Fibroblast of lung (primary cell): ENCODE results near the gene ATP10D. TPM values are rescaled to one million over a fixed set of nuclear protein-coding genes. Genes with fewer than 3 reads are reported as not detected.

Experiments used
- DNase-seq, 2 donors: peaks; one replicate each; pipeline versions ENCODE4 v3.0.0 to v3.0.0-alpha.2; 2010; ENCODE audit warnings: low read depth in 2 of 2
- H2AFZ ChIP-seq: 2 replicates; pipeline ENCODE4 v1.5.1; 2012; ENCODE audit warnings: low read length, control low read depth, inconsistent platforms
- H3K27ac ChIP-seq: 2 replicates; pipeline ENCODE4 v1.5.1; 2011; ENCODE audit warnings: low read length, control low read depth; ENCODE audit not compliant: insufficient read depth
- H3K27me3 ChIP-seq: 2 replicates; pipeline ENCODE4 v1.5.1; 2011; ENCODE audit warnings: mild to moderate bottlenecking, low read length; ENCODE audit not compliant: control insufficient read depth, insufficient read depth
- H3K36me3 ChIP-seq: 2 replicates; pipeline ENCODE4 v1.5.1; 2011; ENCODE audit warnings: low read length; ENCODE audit not compliant: control insufficient read depth, insufficient read depth
- H3K4me1 ChIP-seq: 2 replicates; pipeline ENCODE4 v1.5.1; 2011; ENCODE audit warnings: low read length; ENCODE audit not compliant: control insufficient read depth, insufficient read depth; ENCODE audit errors: extremely low read depth
- H3K4me2 ChIP-seq: 2 replicates; pipeline ENCODE4 v1.5.1; 2011; ENCODE audit warnings: low read length, control low read depth; ENCODE audit not compliant: insufficient read depth; ENCODE audit errors: extremely low read depth
- H3K4me3 ChIP-seq, 4 experiments: fragments of 200-600 bp in 1 of 4; sonication (generic) in 1 of 4; replicated peaks in 1 of 4; 2 replicates each; pipeline ENCODE4 v1.5.1; 2011 to 2016; ENCODE audit warnings: low read length in 4 of 4, low read depth in 3 of 4, mild to moderate bottlenecking in 3 of 4, control low read depth in 2 of 4, inconsistent platforms in 1 of 4, mixed read lengths in 1 of 4; ENCODE audit not compliant: insufficient read depth in 1 of 4; ENCODE audit errors: control extremely low read depth in 1 of 4
- H3K79me2 ChIP-seq: 2 replicates; pipeline ENCODE4 v1.5.1; 2012; ENCODE audit warnings: mild to moderate bottlenecking, low read length, inconsistent platforms; ENCODE audit not compliant: control insufficient read depth, insufficient read depth
- H3K9ac ChIP-seq: 2 replicates; pipeline ENCODE4 v1.5.1; 2011; ENCODE audit warnings: mild to moderate bottlenecking, low read length, control low read depth; ENCODE audit not compliant: insufficient read depth
- H3K9me3 ChIP-seq: 2 replicates; pipeline ENCODE4 v1.5.1; 2012; ENCODE audit warnings: low read depth, low read length; ENCODE audit not compliant: control insufficient read depth, insufficient read depth
- H4K20me1 ChIP-seq: 2 replicates; pipeline ENCODE4 v1.5.1; 2011; ENCODE audit warnings: low read length; ENCODE audit not compliant: control insufficient read depth, insufficient read depth; ENCODE audit errors: extremely low read depth
- CTCF ChIP-seq, 2 donors: IDR thresholded peaks in 1 of 2; conservative IDR thresholded peaks in 1 of 2; 1 replicate in 1 of 2; 2 replicates in 1 of 2; pipeline ENCODE4 v1.5.1; 2011 to 2012; ENCODE audit warnings: low read length in 2 of 2, control low read depth in 1 of 2, inconsistent platforms in 1 of 2, low read depth in 1 of 2, mild to moderate bottlenecking in 1 of 2
- EZH2 ChIP-seq: IDR thresholded peaks from 2 replicates; pipeline ENCODE4 v1.5.1; 2012; ENCODE audit warnings: low read length, control low read depth, mild to moderate bottlenecking; ENCODE audit errors: missing control alignments
- polyA plus RNA-seq, 2 donors: library from polyadenylated mRNA; depleted of rRNA in 1 of 2; stranded (reverse) in 1 of 2; unstranded in 1 of 2; fragments of >200 nt; gene quantifications; 2 replicates each; pipeline ENCODE4 v1.2.1, GENCODE V29; 2011 to 2012; ENCODE audit warnings: missing spikeins in 1 of 2
- total RNA-seq: library from RNA; depleted of rRNA; stranded (reverse); fragments of >200 nt; gene quantifications from 2 replicates; pipeline ENCODE4 v1.2.1, GENCODE V29; 2014

ATP10D gene
- total and polyA plus RNA-seq, 2 donors (not counting 1 experiment from before 2014, with no cell fraction given), result 24.6 to 40.8 TPM

GRCh38 chr4:47562297-47562696, 77.2 kb downstream of the ATP10D start:
- Histone ChIP-seq H3K27me3 (no peaks in the 10 kb centered on the region), H3K4me1 (no peaks in the 10 kb centered on the region), H3K27ac (no peak overlapping the region), H3K9ac (no peak overlapping the region), H3K36me3 (peaks cover 2% of the 10 kb centered on the region), H4K20me1 (no peaks in the 10 kb centered on the region), H3K4me3 (no peak overlapping the region), H2AFZ (no peak overlapping the region), H3K9me3 (no peaks in the 10 kb centered on the region), H3K79me2 (no peaks in the 10 kb centered on the region), H3K4me2 (no peak overlapping the region)
- peak in 1 of 2 donors; percentile 61 for DNase-seq
- TF ChIP-seq CTCF (conservative IDR thresholded peaks at IDR 0.05 in 1 of 2, IDR thresholded peaks at IDR 0.05 in 1 of 2; ENCODE audit: low read depth in 1 of 2, low read length in 2 of 2), result no peak
- TF ChIP-seq EZH2, result no peak

DNA sequence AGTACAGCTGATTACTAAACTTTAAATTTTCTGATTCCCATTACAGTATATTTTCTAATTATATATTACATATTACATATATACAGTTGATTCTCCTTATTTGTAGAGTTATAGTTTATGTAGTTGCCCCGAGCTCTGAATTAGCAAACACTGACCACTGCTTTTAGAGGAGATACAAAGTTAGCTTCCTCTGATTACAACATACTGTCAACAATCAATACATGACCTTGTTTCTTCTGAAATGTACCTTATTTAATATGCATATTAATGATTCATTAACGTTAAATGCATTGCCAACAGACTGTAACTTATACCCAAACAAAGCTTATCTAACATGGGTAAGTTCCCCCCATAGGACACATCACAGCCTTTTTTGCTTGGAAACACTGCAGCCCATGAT, 81.5 kb downstream of the ATP10D start:
- H4K20me1 ChIP-seq, result no peaks in the 10 kb centered on the region
- no peaks in the 10 kb centered on the region for H3K4me1 ChIP-seq
- no peaks in the 10 kb centered on the region for H3K27me3 ChIP-seq
- no peak overlapping the region for H3K4me3 ChIP-seq
- H3K9me3 ChIP-seq, result no peaks in the 10 kb centered on the region
- no peak for DNase-seq
- H3K36me3 ChIP-seq, result peaks cover 6% of the 10 kb centered on the region
- H3K9ac ChIP-seq, result no peak overlapping the region
- TF ChIP-seq EZH2, result no peak
- TF ChIP-seq CTCF (conservative IDR thresholded peaks at IDR 0.05 in 1 of 2, IDR thresholded peaks at IDR 0.05 in 1 of 2; ENCODE audit: low read depth in 1 of 2, low read length in 2 of 2), result no peak
- no peak overlapping the region for H3K27ac ChIP-seq
- H3K79me2 ChIP-seq, result no peaks in the 10 kb centered on the region
- no peak overlapping the region for H3K4me2 ChIP-seq
- no peak overlapping the region for H2AFZ ChIP-seq

- Histone ChIP-seq H3K9ac (no peak overlapping the region), H3K4me1 (no peaks in the 10 kb centered on the region), H3K4me2 (no peak overlapping the region), H3K79me2 (no peaks in the 10 kb centered on the region), H3K36me3 (peaks cover 6% of the 10 kb centered on the region), H3K4me3 (no peak overlapping the region), H2AFZ (no peak overlapping the region), H3K27ac (no peak overlapping the region), H3K9me3 (no peaks in the 10 kb centered on the region), H3K27me3 (no peaks in the 10 kb centered on the region), H4K20me1 (no peaks in the 10 kb centered on the region)
- DNase-seq, result no peak
- TF ChIP-seq CTCF (conservative IDR thresholded peaks at IDR 0.05 in 1 of 2, IDR thresholded peaks at IDR 0.05 in 1 of 2; ENCODE audit: low read depth in 1 of 2, low read length in 2 of 2) (no peak), EZH2 (no peak)
Measured at GRCh38 chr4:47566969-47567368, 81.9 kb downstream of the ATP10D start.
